Tibial artery (tissue), 4 donors: ENCODE measurements around the gene NTNG2.

Experiments
- DNase-seq, 2 donors: peaks; one replicate each; pipeline ENCODE4 v3.0.0-alpha.2; 2019
- H3K27ac ChIP-seq, 2 donors: fragments of 200-600 bp; sonication (generic) in 1 of 2; 1 replicate in 1 of 2; 2 replicates in 1 of 2; pipeline ENCODE4 v1.5.1; 2018 to 2019; ENCODE audit warnings: mild to moderate bottlenecking in 1 of 2
- H3K27me3 ChIP-seq, 2 donors: fragments of 200-600 bp; sonication (generic) in 1 of 2; one replicate each; pipeline versions ENCODE4 v1.5.1 to v1.6.0; 2016 to 2019
- H3K36me3 ChIP-seq, 3 donors: fragments of 200-600 bp; sonication (generic) in 2 of 3; one replicate each; pipeline ENCODE4 v1.5.1; 2016 to 2019; ENCODE audit warnings: mild to moderate bottlenecking in 2 of 3
- H3K4me1 ChIP-seq, 4 donors: fragments of 200-600 bp; sonication (generic) in 2 of 4; 1 replicate in 3 of 4; 2 replicates in 1 of 4; pipeline ENCODE4 v1.5.1; 2016 to 2019
- H3K4me3 ChIP-seq, 2 donors: fragments of 200-600 bp; sonication (generic) in 1 of 2; 1 replicate in 1 of 2; 2 replicates in 1 of 2; pipeline ENCODE4 v1.5.1; 2018 to 2019; ENCODE audit warnings: mild to moderate bottlenecking in 2 of 2
- H3K9me3 ChIP-seq, 3 donors: fragments of 200-600 bp; sonication (generic) in 1 of 3; one replicate each; pipeline ENCODE4 v1.5.1; 2016 to 2019
- intact Hi-C: fragments of 100-400 bp; cut with DNase I; formaldehyde crosslinking; loops from one replicate; pipeline ENCODE4 v1.15.0; 2023; ENCODE audit warnings: low total_unique reads
- TF ChIP-seq, protein P1 (sequence below), 2 experiments: fragments of 200-600 bp in 1 of 2; fragments of 450-650 bp in 1 of 2; IDR thresholded peaks; one replicate each; pipeline ENCODE4 v1.5.1; 2017 to 2019; ENCODE audit warnings: antibody characterized with exemption in 2 of 2, mild to moderate bottlenecking in 1 of 2, moderate library complexity in 1 of 2

NTNG2 gene

DNA sequence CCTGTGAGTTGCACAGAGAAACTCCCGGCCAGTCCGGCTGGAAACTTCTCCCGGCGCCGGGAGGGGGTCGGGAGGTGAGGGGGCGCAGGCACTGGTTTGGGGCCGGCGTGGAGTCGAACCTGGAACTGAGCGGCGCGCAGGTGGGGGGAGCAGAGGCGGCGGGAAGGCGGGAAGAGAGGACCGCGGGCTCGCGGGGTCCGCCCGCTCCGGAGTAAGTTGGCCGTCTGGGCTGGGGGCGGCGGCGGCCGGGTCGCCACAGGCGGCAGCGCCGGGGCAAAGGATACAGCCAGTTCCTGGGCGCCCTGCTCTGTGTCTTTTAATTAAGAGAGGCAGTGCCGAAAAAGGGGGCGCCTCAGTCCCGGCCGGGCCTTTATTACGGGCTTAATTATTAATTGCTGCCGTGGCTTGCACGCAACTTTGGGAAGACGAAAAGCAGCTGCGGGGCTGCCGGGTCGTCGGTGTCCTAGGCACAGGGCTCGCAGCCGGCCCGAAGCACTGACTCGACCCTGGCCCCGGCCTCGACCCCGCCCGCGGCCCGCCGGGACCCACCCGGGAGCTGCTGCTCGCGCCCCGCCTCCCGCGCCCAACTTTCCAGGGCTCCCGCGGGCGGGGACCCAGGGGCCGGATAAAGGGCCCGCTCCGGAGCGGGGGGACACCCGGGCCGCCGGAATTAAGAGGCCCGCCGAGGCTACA, 1.1 kb downstream of the NTNG2 start:
- TF ChIP-seq, protein P1, sequence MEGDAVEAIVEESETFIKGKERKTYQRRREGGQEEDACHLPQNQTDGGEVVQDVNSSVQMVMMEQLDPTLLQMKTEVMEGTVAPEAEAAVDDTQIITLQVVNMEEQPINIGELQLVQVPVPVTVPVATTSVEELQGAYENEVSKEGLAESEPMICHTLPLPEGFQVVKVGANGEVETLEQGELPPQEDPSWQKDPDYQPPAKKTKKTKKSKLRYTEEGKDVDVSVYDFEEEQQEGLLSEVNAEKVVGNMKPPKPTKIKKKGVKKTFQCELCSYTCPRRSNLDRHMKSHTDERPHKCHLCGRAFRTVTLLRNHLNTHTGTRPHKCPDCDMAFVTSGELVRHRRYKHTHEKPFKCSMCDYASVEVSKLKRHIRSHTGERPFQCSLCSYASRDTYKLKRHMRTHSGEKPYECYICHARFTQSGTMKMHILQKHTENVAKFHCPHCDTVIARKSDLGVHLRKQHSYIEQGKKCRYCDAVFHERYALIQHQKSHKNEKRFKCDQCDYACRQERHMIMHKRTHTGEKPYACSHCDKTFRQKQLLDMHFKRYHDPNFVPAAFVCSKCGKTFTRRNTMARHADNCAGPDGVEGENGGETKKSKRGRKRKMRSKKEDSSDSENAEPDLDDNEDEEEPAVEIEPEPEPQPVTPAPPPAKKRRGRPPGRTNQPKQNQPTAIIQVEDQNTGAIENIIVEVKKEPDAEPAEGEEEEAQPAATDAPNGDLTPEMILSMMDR (IDR thresholded peaks at IDR 0.05), result no peak
- Histone ChIP-seq H3K4me3 (peak overlapping the region; percentile 62 to 77), H3K36me3 (no peaks in the 10 kb centered on the region), H3K4me1 (peaks cover 0 to 50% (median 38%) of the 10 kb centered on the region in 4 donors), H3K27ac (no peak overlapping the region), H3K27me3 (peaks cover 4 to 95% of the 10 kb centered on the region in 2 donors), H3K9me3 (no peaks in the 10 kb centered on the region)
- no peak for DNase-seq
- intact Hi-C loops, result no loop called here

DNA sequence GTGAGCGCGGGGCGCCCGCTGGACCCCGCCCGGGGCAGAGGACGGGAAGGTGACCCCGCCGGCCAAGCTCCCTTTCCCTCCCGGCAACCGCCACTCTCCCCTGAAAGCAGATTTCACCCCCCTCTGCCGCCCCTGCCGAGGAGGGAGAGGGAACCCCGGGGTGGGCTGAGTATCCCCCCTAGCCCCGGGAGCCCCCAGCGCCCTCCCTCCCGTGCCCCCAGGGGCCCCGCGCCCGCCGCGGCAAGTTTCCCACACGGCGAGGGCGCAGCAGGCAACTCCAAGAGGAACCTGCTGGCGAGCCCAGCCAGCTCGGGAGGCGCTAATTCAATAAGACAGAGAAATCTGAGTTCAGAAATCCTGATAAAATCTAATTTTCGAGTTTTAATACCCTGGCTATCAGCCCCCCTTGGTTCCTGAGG, 1.6 kb downstream of the NTNG2 start:
- Histone ChIP-seq H3K9me3 (no peaks in the 10 kb centered on the region), H3K36me3 (no peaks in the 10 kb centered on the region), H3K27ac (no peak overlapping the region), H3K27me3 (peaks cover 4 to 95% of the 10 kb centered on the region in 2 donors), H3K4me3 (peak overlapping the region; percentile 62 to 77), H3K4me1 (peaks cover 0 to 50% (median 38%) of the 10 kb centered on the region in 4 donors)
- TF ChIP-seq, protein P1 (IDR thresholded peaks at IDR 0.05), result no peak
- intact Hi-C loops, result no loop called here
- peak in 1 of 2 donors; percentile 30 for DNase-seq

DNA sequence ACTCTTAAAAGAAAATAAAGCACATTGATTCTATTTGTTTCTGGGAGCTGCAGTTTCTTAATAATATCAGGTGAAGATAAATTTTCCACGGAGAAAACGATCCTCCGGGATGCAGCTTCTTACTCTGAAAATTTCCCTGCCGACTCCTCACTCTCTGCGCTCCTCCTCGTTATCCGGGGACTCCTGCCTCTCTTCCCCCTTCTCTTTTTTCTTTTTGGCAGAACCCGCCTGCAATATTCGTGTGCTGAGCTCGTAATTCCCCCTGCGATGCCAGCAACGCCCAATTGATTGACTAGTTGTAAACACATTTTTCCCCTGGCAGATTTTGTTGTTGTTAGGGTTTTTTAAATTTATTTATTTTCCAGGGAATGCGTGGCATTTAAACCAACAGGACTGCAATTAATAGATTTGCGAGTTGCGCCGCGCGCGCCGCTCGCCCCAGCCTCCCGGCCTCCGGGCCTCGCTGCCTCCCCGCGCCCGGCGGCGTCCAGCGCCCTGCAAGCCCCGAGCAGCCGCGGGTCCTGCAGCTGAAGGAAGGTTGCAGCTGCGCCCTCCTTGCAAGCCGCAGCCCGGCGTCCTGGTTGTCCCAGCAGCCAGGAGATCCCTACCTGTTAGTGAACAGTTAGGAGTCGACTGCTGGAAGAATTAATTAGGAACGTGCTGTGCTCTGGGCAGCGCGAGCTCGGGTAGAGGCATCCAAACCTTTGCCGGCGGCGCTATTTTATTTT, 2.2 kb downstream of the NTNG2 start:
- TF ChIP-seq, protein P1 (IDR thresholded peaks at IDR 0.05), result no peak
- peaks cover 4 to 95% of the 10 kb centered on the region in 2 donors for H3K27me3 ChIP-seq
- no peaks in the 10 kb centered on the region for H3K9me3 ChIP-seq
- peaks cover 0 to 50% (median 38%) of the 10 kb centered on the region in 4 donors for H3K4me1 ChIP-seq
- no peak overlapping the region for H3K27ac ChIP-seq
- intact Hi-C loops, result no loop called here
- H3K4me3 ChIP-seq, result peak overlapping the region in 1 of 2 donors; percentile 77
- H3K36me3 ChIP-seq, result no peaks in the 10 kb centered on the region
- no peak for DNase-seq

DNA sequence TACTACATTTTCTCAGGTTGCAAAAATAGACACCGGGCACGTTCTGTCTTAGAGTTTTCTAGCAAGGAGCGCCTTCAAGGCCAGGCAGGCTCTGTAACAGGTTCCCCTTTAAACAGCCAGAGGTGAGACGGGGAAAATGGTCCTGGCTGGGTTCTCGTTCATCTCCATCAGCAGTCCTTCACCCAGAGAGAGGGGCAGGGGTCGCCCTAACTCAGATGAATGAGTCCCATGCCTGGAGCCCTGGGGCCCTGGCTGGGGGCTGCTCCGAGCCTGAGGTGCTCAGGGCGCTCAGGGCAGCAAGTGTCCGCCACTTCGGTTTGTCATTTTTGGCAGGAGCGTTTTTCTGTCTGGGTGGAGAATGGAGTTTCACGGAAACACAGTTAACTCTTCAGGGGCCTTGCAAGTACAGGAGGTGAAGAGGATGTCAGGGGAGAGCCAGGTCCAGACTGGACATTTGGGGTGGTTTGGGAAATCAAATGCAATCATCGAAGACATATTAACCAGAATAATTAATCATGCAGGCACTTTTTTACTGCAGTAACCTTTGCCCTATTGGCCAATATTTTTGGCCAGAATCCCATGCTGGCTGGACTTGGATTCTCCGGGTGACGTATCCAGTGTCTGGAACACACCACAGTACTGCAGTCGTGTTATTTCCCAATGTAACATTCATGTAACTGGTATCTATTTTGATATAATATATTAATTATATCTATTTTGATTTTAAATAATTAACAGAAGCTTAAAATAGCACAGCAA, 2.9 kb downstream of the NTNG2 start:
- no peaks in the 10 kb centered on the region for H3K36me3 ChIP-seq
- intact Hi-C loops, result no loop called here
- peaks cover 0 to 50% (median 38%) of the 10 kb centered on the region in 4 donors for H3K4me1 ChIP-seq
- TF ChIP-seq, protein P1 (IDR thresholded peaks at IDR 0.05), result no peak
- H3K9me3 ChIP-seq, result no peaks in the 10 kb centered on the region
- peak in 1 of 2 donors; percentile 44 for DNase-seq
- no peak overlapping the region for H3K4me3 ChIP-seq
- H3K27ac ChIP-seq, result no peak overlapping the region
- peaks cover 4 to 95% of the 10 kb centered on the region in 2 donors for H3K27me3 ChIP-seq

DNA sequence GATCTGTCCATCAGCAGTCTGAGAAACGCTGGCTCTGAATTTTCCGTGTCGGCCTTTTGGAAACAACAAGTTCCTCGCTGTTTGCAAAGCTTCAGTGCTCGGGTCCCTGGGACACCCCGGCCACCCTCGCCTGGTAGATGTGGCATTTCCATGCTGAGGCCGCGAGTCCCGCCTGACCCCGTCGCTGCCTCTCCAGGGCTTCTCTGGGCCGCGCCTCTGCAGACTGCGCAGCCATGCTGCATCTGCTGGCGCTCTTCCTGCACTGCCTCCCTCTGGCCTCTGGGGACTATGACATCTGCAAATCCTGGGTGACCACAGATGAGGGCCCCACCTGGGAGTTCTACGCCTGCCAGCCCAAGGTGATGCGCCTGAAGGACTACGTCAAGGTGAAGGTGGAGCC, 4.7 kb downstream of the NTNG2 start:
- no peak for DNase-seq
- Histone ChIP-seq H3K4me1 (peaks cover 0 to 39% (median 29%) of the 10 kb centered on the region in 4 donors), H3K27me3 (peaks cover 0 to 96% of the 10 kb centered on the region in 2 donors), H3K36me3 (no peaks in the 10 kb centered on the region), H3K4me3 (no peak overlapping the region), H3K9me3 (no peaks in the 10 kb centered on the region), H3K27ac (no peak overlapping the region)
- intact Hi-C loops, result no loop called here
- TF ChIP-seq, protein P1 (IDR thresholded peaks at IDR 0.05), result no peak
